ENCODE measurements around the gene FILIP1. TPM values are rescaled to one million over a fixed set of nuclear protein-coding genes. Genes with fewer than 3 reads are reported as not detected.

The FILIP1 gene
- total RNA-seq, 1 experiment from 2014 or later: 0.29 TPM

- DNase-seq (ENCODE audit: low spot score): no peak
Measured at GRCh38 chr6:75384116-75384515, 109.5 kb downstream of the FILIP1 start.

DNA sequence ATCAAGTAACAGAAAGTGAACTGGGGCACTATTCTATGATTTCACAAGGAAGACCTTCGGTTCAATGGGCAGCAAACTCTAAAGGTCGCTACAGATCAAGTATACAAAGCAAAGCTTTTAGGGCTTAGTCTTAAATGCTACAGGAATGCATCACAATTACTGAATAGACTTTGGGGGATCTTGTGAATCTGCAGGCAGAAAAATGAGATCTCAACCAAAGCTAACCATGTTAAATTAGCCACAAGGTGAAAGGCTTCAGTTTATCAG, 111.0 kb downstream of the FILIP1 start:
- DNase-seq (ENCODE audit: low spot score): no peak

GRCh38 chr6:75381877-75382633, 111.5 kb downstream of the FILIP1 start:
- no peak for DNase-seq (ENCODE audit: low spot score)

DNA sequence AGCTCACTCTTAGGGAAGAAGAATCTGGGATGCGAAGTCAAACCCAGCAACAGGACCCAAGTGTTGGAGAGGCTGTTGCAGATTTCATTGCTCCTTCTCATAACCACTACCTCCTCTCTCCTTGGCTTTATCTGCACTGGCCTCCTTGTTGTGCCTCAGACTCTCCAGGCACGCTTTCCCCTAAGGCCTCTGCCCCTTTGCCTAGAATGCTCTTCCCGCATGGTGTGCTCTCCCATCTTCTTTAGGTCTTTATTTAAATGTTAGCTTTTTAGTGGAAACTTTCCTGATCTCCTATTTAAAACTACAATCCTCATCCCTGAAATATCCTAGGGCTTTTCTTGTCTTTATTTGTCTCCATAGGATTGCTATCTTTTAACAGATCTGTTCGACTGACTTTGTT, 114.1 kb downstream of the FILIP1 start:
- DNase-seq (ENCODE audit: low spot score): no peak

DNA sequence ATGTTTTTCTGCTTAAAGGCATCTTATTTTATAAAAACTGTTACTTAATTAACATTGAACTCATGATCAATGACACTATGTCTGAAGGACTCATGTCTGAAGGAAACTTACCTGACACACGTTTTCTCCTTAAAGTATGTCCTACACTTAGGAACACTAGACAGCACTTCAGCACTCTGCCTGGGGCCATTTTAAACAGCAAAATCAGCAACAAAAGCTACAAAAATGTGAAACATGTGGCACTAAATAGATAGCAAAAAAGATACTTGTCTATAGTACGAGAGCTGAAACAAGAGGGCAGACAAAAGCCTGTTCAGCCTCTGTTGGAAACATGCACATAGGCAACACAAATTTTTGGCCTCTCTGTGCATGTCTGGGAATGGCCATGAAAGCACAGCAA, 115.5 kb downstream of the FILIP1 start:
- no peak for DNase-seq (ENCODE audit: low spot score)

DNA sequence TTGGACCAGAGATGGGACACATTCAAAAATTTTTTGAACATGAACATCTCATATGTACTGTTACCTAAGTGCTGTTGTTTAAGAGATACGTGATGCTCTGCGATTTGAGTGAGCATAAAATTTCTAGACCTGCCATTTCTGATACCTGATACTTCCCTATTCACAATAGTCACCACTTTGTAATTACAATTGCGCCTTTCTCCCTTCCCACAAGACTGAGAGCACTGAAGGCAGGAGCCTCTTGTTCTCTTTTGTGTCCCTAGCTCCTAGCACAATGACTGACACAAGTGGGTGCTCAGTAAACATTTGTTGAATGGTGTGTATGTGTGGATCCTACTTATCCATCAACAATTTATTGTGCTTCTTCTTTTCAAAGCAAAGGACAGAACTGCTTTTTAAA, 116.2 kb downstream of the FILIP1 start:
- no peak for DNase-seq (ENCODE audit: low spot score)

GRCh38 chr6:75376347-75377024, 117.1 kb downstream of the FILIP1 start:
- peak; percentile 42 for DNase-seq (ENCODE audit: low spot score)

GRCh38 chr6:75374961-75375400, 118.6 kb downstream of the FILIP1 start:
- DNase-seq (ENCODE audit: low spot score): no peak

GRCh38 chr6:75372884-75373283, 120.7 kb downstream of the FILIP1 start:
- DNase-seq (ENCODE audit: low spot score): no peak

GRCh38 chr6:75370011-75370410, 123.6 kb downstream of the FILIP1 start:
- DNase-seq (ENCODE audit: low spot score): no peak

- no peak for DNase-seq (ENCODE audit: low spot score)
Measured at GRCh38 chr6:75368864-75369402, 124.7 kb downstream of the FILIP1 start.

GRCh38 chr6:75368151-75368779, 125.3 kb downstream of the FILIP1 start:
- peak; percentile 41 for DNase-seq (ENCODE audit: low spot score)

DNA sequence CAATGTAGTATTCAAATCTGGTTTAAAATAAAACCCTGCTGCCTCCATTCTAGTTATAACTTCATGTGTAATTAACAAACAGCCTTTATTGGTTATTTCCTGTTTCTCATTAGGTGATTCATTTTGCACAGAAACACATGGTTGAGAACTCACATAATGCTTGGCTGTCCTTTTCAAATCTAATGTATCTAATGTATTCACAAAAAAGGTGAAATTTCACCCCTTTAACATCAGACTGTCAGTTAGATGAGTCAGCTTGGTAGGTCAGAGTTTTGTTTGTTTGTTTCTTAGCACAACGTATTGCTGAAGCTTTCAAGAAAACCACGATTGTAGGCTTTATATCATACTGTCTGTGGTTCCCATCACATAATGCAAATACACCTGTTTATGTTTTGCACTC, 130.3 kb downstream of the FILIP1 start:
- DNase-seq (ENCODE audit: low spot score): no peak

GRCh38 chr6:75353644-75354043, 140.0 kb downstream of the FILIP1 start:
- no peak for DNase-seq (ENCODE audit: low spot score)

DNA sequence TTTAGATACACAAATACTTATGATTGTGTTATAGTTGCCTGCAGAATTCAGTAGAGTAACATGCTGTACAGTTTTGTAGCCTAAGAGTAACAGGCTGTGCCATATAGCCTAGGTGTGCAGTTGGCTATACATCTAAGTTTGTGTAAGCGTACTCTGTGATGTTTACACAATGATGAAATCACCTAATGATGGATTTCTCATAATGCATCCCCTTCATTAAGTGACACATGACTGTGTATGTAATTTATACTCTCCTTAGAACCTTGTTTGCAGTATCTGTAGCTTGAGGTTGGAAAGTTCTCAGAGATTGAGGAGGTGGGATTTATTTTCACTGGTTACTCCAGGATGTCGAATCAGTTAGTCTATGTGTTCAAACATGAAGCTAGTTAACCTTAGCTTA, 142.0 kb downstream of the FILIP1 start:
- DNase-seq (ENCODE audit: low spot score): no peak

DNA sequence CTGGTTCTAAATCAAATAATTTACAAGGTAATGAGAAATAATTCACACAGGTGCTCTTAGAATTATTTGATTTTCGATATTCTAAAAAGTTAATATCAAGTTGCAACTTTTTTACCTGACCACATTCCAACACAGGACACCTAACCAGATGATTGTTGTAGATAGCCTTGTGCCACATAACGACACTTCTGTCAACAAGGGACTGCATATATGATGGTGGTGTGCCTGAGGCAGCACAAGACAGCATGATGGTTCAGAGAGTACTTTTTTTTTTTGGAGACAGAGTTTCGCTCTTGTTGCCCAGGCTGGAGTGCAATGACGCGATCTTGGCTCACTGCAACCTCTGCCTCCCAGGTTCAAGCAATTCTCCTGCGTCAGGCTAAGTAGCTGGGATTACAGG, 142.8 kb downstream of the FILIP1 start:
- DNase-seq (ENCODE audit: low spot score): no peak

- no peak for DNase-seq (ENCODE audit: low spot score)
Measured at GRCh38 chr6:75350156-75350555, 143.4 kb downstream of the FILIP1 start.

DNA sequence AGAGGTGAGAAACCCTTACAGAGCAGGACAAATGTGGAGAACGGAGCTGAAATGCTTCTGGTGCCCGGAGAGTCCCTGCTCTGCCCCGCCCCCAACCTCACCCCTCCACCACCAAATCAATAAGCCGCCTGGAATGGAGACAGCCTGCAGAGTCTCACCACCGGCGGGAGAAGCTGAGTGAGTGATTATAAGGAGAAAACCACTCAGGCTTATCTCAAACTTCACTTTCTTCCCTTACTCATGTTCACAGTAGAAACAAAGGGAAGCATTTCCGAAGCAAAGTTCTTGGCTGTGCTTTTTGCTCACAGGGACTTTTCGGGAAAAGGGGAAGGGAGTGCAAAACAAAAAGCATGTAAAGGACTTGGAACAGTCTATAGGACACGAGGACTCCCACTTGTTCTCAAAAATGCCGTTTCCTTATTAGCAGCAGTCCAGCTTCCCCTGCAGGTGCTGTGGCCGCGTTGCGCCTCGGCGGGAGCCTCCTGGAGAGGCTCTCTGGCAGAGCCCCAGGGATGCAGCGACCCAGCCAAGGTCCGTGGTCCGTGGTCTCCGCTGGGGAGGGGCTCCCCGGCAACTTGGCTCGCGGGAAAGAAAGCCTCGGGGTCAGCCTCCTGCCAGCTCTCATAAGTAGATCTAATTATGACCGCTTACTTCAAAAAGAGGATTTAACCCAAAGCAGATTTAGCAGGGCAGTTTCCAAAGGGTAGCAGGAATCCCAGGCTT, 144.2 kb downstream of the FILIP1 start:
- peak; percentile 8 for DNase-seq (ENCODE audit: low spot score)

GRCh38 chr6:75348882-75349261, 144.7 kb downstream of the FILIP1 start:
- DNase-seq (ENCODE audit: low spot score): no peak

- no peak for DNase-seq (ENCODE audit: low spot score)
Measured at GRCh38 chr6:75347898-75348610, 145.5 kb downstream of the FILIP1 start.

- no peak for DNase-seq (ENCODE audit: low spot score)
Measured at GRCh38 chr6:75345413-75345812, 148.2 kb downstream of the FILIP1 start.

DNA sequence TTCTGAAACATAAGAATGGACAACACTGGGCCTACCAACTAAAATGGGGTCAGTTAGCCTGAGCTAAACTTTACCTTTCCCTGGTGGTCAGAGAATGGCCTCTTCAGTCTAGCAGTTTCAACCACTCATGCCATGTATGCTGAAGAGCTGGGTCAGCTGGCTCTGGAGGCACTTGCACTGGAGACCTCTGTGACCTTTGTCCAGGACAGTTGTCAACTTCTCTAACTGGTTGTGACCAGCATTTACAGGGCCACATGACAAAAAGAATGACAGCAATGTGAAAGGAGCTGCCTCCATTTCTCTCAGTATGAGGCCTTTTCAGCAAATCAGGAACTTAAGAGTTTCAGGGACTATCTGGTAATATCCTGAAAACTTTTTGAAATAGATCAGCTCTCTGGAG, 149.1 kb downstream of the FILIP1 start:
- DNase-seq (ENCODE audit: low spot score): no peak
